OCI-LY1 (cell line): Measurements from ENCODE around the gene COL1A2.

Experiments used
- H2AFZ ChIP-seq: fragments of 200-600 bp; sonication (generic), shearing (Covaris generic); 2 replicates; pipeline ENCODE4 v1.6.0; 2014; ENCODE audit warnings: antibody characterized with exemption, mild to moderate bottlenecking, low read length
- H3F3A ChIP-seq: fragments of 200-600 bp; sonication (generic), shearing (Covaris generic); 2 replicates; pipeline ENCODE4 v1.6.0; 2014; ENCODE audit warnings: mild to moderate bottlenecking, antibody characterized with exemption, low read length, moderate library complexity; ENCODE audit not compliant: insufficient read depth
- H3K27ac ChIP-seq: fragments of 200-600 bp; sonication (generic); 2 replicates; pipeline ENCODE4 v1.5.1; 2014; ENCODE audit warnings: low read length, mixed run types, mild to moderate bottlenecking, low read depth; ENCODE audit not compliant: poor library complexity, severe bottlenecking
- H3K27me3 ChIP-seq: fragments of 200-600 bp; sonication (generic); 2 replicates; pipeline ENCODE4 v1.6.0; 2014; ENCODE audit warnings: antibody characterized with exemption, mild to moderate bottlenecking, low read length, moderate library complexity; ENCODE audit not compliant: insufficient read depth
- H3K36me3 ChIP-seq: fragments of 200-600 bp; sonication (generic); 2 replicates; pipeline ENCODE4 v1.6.1; 2014; ENCODE audit warnings: mild to moderate bottlenecking, antibody characterized with exemption, low read length, moderate library complexity, mixed read lengths; ENCODE audit not compliant: insufficient read depth
- H3K4me1 ChIP-seq: fragments of 200-600 bp; sonication (generic); 2 replicates; pipeline ENCODE4 v1.5.1; 2014; ENCODE audit warnings: mild to moderate bottlenecking, low read length, moderate library complexity; ENCODE audit not compliant: insufficient read depth, severe bottlenecking
- H3K4me2 ChIP-seq: fragments of 200-600 bp; sonication (generic), shearing (Covaris generic); 2 replicates; pipeline ENCODE4 v1.6.1; 2014; ENCODE audit warnings: low read length
- H3K4me3 ChIP-seq: fragments of 200-600 bp; sonication (generic); 2 replicates; pipeline ENCODE4 v1.5.1; 2014; ENCODE audit warnings: low read length, low read depth, mild to moderate bottlenecking, mixed read lengths; ENCODE audit not compliant: poor library complexity, severe bottlenecking
- H3K79me2 ChIP-seq: fragments of 200-600 bp; shearing (Covaris generic); 2 replicates; pipeline ENCODE4 v1.6.1; 2016; ENCODE audit warnings: mixed run types, low read length, mixed read lengths; ENCODE audit not compliant: insufficient read depth
- H3K9ac ChIP-seq: fragments of 200-600 bp; sonication (generic), shearing (Covaris generic); 2 replicates; pipeline ENCODE4 v1.6.1; 2014; ENCODE audit warnings: mild to moderate bottlenecking, low read length, mixed read lengths
- H3K9me2 ChIP-seq: fragments of 200-600 bp; sonication (generic), shearing (Covaris generic); 2 replicates; pipeline ENCODE4 v1.6.1; 2014; ENCODE audit warnings: low read depth, mild to moderate bottlenecking, low read length, mixed read lengths
- H3K9me3 ChIP-seq: fragments of 200-600 bp; shearing (Covaris generic); 2 replicates; pipeline ENCODE4 v1.6.1; 2014; ENCODE audit warnings: low read length, mixed read lengths
- H4K20me1 ChIP-seq: fragments of 200-600 bp; sonication (generic), shearing (Covaris generic); 2 replicates; pipeline ENCODE4 v1.6.0; 2016; ENCODE audit warnings: mild to moderate bottlenecking, low read length; ENCODE audit not compliant: insufficient read depth
- EZH2 ChIP-seq: fragments of 200-600 bp; sonication (generic), shearing (Covaris generic); IDR thresholded peaks from 2 replicates; pipeline ENCODE4 v1.8.0; 2017; ENCODE audit warnings: borderline replicate concordance, mixed run types, mild to moderate bottlenecking, antibody characterized with exemption, low read length, moderate library complexity, mixed read lengths
- TF ChIP-seq, protein P1 (sequence below): fragments of 200-600 bp; sonication (generic), shearing (Covaris generic); IDR thresholded peaks from 2 replicates; pipeline ENCODE4 v1.5.1; 2017; ENCODE audit warnings: mild to moderate bottlenecking, antibody characterized with exemption, low read length, moderate library complexity, mixed read lengths

The COL1A2 gene

GRCh38 chr7:94436700-94437099 is 42.0 kb downstream of the COL1A2 start:
- H3K79me2 ChIP-seq: no peaks in the 10 kb centered on the region
- H3K4me1 ChIP-seq: no peaks in the 10 kb centered on the region
- no peak overlapping the region for H3K27ac ChIP-seq
- no peaks in the 10 kb centered on the region for H3K9me3 ChIP-seq
- no peaks in the 10 kb centered on the region for H4K20me1 ChIP-seq
- TF ChIP-seq EZH2: no peak
- TF ChIP-seq, protein P1, sequence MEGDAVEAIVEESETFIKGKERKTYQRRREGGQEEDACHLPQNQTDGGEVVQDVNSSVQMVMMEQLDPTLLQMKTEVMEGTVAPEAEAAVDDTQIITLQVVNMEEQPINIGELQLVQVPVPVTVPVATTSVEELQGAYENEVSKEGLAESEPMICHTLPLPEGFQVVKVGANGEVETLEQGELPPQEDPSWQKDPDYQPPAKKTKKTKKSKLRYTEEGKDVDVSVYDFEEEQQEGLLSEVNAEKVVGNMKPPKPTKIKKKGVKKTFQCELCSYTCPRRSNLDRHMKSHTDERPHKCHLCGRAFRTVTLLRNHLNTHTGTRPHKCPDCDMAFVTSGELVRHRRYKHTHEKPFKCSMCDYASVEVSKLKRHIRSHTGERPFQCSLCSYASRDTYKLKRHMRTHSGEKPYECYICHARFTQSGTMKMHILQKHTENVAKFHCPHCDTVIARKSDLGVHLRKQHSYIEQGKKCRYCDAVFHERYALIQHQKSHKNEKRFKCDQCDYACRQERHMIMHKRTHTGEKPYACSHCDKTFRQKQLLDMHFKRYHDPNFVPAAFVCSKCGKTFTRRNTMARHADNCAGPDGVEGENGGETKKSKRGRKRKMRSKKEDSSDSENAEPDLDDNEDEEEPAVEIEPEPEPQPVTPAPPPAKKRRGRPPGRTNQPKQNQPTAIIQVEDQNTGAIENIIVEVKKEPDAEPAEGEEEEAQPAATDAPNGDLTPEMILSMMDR: no peak
- no peak overlapping the region for H3K4me2 ChIP-seq
- no peak overlapping the region for H3K4me3 ChIP-seq
- H3K9me2 ChIP-seq: no peaks in the 10 kb centered on the region
- H3K27me3 ChIP-seq: no peaks in the 10 kb centered on the region
- no peaks in the 10 kb centered on the region for H3K36me3 ChIP-seq
- no peaks in the 10 kb centered on the region for H3F3A ChIP-seq
- no peak overlapping the region for H2AFZ ChIP-seq
- no peak overlapping the region for H3K9ac ChIP-seq

DNA sequence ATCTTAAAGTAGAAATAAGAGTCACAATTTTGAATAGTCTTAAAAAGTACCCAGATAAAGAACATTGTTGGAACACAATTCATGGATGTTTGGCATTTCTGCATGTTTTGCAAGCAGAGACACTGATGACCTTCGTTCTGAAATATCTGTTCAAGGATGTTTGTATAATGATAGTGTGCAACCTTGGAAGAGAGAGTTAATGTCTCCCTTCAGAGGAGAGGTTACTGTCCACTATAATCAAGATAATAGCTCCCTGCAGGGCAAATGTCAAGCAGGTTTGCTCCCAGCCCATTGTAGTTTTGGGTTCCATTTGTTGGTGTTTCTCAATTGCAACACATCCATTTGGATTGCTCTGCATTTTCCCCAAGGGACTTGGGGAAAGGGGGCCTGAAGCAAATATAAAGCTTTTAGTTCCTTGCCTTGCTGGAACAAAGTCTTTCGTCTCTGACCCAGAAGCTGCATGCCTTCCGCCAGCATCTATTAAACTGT is 45.2 kb downstream of the COL1A2 start:
- H4K20me1 ChIP-seq: no peaks in the 10 kb centered on the region
- H3K9me2 ChIP-seq: no peaks in the 10 kb centered on the region
- H3K27me3 ChIP-seq: no peaks in the 10 kb centered on the region
- no peak overlapping the region for H3K9ac ChIP-seq
- no peaks in the 10 kb centered on the region for H3K4me1 ChIP-seq
- H3K9me3 ChIP-seq: no peaks in the 10 kb centered on the region
- TF ChIP-seq EZH2: no peak
- TF ChIP-seq, protein P1: no peak
- H3K4me3 ChIP-seq: no peak overlapping the region
- H2AFZ ChIP-seq: no peak overlapping the region
- H3K79me2 ChIP-seq: no peaks in the 10 kb centered on the region
- H3K27ac ChIP-seq: no peak overlapping the region
- H3K4me2 ChIP-seq: no peak overlapping the region
- H3F3A ChIP-seq: no peaks in the 10 kb centered on the region
- no peaks in the 10 kb centered on the region for H3K36me3 ChIP-seq

GRCh38 chr7:94440451-94441039 is 45.9 kb downstream of the COL1A2 start:
- Histone ChIP-seq H3K4me3 (no peak overlapping the region), H3K9ac (no peak overlapping the region), H2AFZ (no peak overlapping the region), H3F3A (no peaks in the 10 kb centered on the region), H4K20me1 (no peaks in the 10 kb centered on the region), H3K27me3 (no peaks in the 10 kb centered on the region), H3K9me2 (no peaks in the 10 kb centered on the region), H3K4me1 (no peaks in the 10 kb centered on the region), H3K36me3 (no peaks in the 10 kb centered on the region), H3K79me2 (no peaks in the 10 kb centered on the region), H3K27ac (no peak overlapping the region), H3K9me3 (no peaks in the 10 kb centered on the region), H3K4me2 (no peak overlapping the region)
- TF ChIP-seq EZH2: no peak
- TF ChIP-seq, protein P1: no peak
